Medulla oblongata (tissue), 1 donor: ENCODE data around the gene GNPTAB.

Source experiments
- DNase-seq: peaks from one replicate; pipeline ENCODE4 v3.0.0-alpha.2; 2015; ENCODE audit errors: extremely low spot score

GNPTAB gene

DNA sequence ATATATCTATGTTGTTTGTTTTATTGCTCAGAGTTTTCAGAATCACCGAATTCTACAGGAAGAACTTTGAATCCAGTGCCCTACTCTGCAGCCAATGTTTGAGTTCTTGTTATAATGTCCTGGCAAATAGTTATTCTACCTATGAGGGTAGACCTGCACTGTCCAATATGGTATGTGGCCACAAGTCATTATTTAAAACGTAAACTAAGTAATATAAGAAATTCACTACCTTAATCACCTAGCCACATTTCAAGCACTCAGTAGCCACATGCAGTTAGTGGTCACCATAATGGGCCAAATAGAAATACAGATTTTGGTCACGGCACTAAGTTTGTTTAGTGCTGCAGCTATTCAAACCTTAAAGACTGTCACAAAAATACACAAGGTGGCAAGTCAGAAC is 26.4 kb downstream of the GNPTAB start:
- DNase-seq, result no peak

DNA sequence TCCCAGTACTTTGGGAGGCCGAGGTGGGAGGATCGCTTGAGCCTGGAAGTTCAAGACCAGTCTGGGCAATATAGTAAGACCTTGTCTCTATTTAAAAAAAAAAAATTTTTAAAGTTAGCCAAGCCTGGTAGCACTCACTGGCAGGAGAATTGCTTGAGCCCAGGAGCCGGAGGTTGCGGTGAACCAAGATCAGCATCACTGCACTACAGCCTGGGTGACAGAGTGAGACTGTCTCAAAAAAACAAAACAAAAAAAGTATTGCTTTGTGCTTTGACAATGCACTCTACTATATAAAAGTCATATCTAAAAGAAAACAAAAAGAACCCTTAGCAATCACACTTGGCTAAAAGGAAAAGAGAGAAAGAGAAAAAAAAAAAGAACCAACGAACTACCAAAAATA is 26.8 kb downstream of the GNPTAB start:
- DNase-seq, result no peak

DNA sequence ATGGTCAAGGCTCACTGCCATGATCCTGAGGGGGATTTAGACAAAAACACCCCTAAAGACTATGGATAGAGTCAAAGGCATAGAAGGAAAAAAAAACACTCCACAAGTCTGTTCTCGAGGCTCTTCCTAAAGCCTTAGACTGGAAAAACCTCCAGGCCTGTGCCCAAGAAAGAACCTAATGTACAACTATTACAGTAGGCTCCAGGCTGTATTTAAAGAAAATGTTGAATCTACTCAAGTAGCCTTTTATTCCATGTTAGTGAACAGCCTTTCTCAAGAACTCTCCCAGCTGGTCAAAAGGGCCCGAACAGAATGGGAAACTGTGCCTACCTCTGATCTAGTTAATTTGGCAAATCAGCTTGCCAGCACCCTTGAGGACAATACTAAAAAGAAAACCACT is 28.3 kb downstream of the GNPTAB start:
- DNase-seq, result no peak

DNA sequence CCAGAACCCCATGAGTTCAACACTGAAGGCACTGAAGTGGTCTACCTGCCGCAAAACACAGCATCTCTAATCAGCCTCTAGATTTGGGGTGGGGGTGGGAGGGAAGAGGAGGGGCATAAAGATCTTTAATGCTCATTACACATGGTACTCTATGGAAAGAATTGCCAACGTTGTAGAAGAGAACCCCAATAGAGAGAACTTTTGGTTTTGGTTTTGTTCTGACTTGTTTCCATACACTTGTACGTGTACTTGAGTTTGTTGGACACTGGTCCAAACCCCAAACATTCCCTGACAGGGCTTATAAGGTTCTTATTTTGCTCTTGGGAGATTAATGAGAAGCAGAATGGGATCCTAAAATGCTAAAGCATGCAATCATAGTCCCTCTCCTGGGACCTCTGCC is 31.0 kb downstream of the GNPTAB start:
- no peak for DNase-seq

DNA sequence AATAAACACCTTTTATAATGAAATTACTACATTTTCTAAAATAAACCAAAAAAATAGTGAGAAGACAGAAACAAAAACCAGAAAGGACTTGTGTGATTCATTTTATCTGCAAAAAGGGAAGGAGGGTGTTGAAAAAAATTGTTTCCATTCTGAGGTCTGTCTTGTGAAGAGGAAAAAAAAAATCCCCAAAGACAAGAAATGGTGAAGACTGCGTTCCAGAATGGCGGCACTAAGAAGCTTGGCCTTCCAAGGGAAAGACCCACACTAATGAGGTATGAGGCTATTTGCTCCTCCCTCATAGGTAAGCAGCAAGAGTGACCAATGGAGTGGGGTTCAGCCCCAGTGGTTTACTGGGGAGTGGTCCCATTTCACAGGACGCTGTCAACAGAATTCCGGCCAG is 35.0 kb downstream of the GNPTAB start:
- DNase-seq, result no peak

DNA sequence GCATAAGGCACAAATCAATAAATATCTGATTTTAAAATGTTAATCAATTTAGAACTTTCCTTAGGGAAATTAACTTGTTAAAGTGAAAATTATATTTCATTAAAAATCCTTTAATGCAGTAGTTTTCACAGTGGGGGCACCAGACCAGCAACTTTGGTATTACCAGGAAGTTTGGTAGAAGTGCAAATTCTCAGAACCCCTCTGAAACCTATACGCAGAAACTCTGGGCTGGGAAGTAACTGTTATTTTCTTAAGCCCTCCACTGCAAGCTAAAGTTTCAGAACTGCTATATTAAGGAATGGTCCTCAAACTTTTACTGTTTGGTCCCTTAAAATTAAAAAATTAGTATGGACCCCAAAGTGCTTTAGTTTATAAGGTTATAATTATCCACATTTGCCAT is 35.7 kb downstream of the GNPTAB start:
- no peak for DNase-seq

DNA sequence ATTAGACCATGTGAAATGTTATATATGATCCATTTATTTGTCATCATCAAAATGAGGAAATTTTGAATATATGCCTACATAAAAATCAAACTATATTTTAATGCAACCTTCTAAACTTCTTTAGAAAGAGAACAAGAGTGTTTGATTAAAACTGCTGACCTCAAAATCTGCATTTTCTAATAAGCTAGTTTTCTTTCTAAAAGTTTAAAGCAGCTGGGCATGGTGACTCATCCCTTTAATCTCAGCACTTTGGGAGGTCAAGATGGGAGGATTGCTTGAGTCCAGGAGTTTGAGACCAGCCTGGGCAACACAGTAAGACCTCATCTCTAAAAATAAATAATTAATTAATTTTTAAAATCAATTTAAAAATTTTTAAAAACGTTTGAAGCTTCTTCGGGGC is 36.2 kb downstream of the GNPTAB start:
- DNase-seq, result no peak

DNA sequence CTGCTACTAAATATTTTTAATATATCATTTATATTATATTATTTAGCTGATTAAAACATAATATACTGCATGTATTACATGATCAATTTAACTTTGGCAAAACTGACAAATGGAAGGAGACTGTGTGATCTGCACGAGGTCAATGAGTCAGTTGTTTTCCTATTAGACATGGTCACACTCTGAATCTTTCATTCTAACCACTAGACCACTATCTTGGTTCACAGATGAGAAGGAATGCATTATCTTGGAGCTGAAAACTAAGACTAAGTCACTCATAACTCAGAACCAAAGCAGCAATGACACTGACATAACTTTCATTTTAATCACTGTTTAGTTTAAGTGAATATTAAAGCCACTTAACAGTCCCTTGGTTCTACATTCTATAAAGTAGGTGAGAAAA is 37.4 kb downstream of the GNPTAB start:
- DNase-seq, result no peak

DNA sequence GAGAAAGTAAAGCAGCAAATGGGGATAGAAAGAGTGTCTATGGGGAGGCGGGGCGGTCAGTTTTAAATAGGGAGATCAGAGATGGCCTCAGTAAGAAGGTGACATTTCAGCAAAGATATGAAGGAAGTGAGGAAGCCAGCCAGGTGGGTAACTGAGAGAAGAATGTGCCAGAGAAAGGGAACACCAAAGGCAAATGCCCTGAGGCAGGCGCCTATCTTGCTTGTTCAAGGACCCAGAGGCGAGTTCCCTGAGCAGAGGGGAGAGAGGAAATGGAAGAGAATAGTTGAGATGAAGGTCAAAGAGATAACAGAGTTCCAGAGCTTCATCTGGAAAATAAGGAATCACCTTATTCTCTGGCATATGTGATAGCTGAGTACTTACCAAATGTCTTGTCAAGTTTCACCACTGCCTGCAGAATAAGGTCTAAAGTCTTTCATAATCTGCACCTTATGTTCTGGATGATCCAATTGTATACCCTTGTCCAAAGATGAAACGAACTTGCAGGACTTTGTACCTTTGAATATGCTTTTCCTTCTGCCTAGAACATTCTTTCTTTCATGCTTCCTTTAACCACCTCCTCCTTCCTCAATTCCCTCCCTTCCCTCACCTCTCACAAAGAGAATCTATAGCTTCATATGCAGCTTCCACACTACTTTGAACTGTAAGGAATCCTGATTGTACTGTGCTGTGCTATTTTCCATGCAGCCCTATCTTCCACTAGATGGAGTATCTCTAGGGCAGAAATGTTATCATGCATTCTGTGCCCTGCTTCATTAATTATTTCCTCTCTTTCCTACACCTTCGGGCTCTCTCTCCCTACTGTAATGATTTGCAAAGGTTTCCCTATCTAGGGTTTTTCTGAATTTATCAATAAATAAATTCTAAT is 38.5 kb downstream of the GNPTAB start:
- no peak for DNase-seq

DNA sequence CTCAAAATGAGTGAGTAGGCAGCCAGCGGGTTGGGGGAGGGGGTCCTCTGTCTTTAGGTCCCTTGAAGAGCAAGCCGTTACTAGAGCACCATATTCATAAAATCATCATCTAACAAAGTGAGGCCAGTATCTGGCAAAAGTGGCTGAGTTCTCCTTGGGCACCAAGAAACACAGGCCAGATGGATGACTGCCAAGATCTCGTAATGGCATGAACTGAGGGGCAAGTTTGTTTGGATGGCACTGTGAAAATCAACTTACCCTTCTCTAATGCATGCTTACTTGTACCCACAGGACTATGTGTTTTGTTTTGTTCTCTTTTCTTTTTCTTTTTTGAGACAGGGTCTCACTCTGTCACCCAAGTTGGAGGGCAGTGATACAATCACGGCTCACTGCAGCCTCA is 41.6 kb downstream of the GNPTAB start:
- DNase-seq, result peak; percentile 27

DNA sequence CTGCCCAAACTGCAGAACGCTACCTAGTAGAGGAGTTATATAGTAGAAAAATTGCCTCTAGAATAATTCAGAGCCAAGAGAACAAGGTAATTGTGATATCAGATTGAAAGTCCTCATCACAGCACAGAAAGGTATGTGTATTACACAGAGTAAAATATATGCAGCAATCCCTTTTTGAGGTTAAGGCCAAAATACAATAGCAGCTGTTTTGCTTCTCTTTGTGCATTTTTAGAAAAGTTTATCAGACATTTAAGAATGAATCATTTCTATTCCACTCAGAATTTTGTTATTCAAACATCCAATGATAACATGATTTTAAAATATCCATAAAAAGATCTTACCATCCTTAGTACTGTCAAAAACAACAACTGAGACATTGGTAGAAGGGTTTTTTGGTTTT is 45.1 kb downstream of the GNPTAB start:
- DNase-seq, result no peak

DNA sequence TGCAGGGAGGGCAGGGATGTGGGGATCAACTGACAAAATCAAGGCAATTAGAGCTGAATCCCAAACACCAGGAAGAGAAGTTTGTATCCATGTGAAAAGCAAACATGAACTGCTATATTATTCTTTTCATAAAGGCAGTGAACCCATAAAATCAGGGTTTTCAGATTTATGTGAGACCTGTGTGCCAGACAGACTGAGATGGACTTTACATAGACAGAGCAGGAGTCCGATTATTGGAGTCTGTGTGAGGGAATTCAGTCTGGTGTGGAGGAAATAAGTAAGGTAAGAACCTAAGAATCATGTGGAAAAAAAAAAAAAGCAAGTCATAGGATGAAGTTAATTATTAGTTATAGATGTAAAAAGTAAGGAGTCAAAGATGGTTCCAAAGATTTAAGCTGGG is 46.4 kb downstream of the GNPTAB start:
- DNase-seq, result no peak

DNA sequence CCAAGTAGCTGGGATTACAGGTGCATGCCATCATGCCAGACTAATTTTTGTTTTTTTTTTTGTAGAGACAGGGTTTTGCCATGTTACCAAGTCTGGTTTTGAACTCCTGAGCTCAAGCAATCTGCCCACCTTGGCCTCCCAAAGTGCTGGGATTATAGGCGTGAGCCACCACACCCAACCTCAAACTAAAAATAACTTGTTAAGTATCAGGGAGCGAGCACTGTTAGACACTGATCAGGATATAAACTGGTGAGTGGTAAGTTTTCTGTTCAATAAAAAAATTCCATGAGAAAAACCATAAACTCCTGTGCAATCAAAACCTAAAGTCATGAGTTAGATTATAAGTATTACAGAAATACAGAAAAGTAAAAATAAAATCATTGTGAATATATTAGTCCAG is 46.9 kb downstream of the GNPTAB start:
- no peak for DNase-seq

DNA sequence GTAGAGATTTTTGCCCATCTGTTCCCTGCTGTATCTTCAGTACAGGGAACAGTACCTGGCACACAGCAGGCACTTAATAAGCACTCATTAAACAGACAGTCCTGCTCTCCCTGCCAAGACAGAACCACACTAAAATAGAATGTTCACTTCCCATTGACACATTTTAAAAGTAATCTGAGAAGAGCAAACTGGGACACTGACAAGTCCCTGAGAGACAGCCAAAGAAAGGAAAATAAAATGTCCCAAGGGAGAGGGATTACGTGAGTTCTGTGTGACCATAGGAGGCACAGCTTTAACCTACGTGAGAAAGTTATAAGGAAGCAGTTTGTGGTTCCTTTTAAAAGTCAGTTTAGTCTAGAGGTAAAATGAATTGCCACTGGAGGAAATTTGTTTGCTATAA is 47.6 kb downstream of the GNPTAB start:
- DNase-seq, result no peak

DNA sequence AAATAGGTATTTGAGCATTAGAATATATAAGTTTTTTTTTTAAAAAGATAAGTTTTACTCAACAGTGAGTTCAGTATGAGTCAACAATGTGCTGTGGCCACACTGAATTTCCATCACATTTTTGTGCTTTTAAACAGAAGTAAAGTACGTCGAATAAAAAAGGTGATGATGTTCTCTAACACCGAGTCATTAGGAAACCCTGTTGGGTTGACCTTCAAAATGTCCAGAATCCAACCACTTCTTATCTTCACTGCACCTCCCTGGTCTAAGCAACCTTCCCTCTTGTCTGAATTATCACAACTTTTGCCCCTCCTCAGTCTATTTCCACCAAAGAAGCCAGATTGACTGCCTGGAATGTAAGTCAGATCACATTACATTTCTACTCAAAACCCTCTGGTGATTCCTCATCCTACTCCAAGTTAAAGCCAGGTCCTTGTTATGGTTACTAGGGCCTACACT is 48.5 kb downstream of the GNPTAB start:
- DNase-seq, result no peak

DNA sequence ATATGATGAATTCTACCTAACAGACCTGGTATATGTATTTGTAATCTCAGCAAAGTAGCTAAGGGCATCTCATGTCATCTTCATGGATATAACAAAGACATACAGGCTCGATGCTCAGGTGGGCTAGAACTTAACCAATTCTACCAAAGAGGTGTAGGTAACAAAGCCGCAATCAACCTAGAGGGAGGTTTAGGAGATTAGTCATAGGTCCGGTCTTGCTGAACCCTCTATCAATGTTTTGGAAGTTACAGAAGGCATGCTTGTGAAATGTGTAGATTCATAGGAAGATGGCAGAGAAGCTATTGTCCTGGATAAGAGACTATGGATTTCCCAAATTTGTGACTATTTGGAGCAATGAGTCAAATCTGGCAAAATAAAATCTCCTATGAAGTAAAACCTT is 48.9 kb downstream of the GNPTAB start:
- DNase-seq, result no peak

DNA sequence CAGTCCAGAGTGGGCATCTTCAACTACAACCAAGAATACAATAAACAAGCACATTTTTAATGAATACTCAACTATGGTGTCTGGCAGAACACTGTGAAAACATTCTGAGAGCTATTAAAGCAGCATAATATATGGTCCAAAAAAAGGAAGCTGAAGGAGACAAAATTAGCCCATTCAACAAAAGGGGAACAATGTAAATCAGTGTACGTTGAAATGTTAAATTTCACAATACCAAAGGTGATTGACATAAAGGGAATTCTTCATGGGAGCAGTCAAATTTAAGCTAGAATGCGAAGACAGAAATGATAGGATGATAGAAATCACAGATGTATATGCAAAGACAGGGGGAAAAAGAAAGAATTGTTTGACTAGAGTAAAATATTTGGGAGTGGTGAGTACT is 50.2 kb downstream of the GNPTAB start:
- DNase-seq, result no peak

DNA sequence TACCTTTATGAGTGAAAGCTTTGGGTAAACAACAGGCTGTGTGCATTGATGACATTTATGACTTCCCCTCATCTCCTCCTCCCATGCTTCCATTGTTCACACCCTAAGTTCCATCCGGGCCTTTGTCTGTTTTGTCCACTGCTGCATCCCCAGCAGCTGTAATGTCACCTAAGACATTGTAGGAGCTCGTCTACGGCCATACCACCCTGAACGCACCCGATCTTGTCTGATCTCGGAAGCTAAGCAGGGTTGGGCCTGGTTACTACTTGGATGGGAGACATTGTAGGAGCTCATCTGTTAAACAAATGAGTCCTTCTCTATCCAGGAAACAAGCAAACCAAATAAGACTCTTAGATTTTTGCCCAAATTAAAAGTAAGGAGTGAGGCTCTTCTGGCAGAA is 51.1 kb downstream of the GNPTAB start:
- no peak for DNase-seq

DNA sequence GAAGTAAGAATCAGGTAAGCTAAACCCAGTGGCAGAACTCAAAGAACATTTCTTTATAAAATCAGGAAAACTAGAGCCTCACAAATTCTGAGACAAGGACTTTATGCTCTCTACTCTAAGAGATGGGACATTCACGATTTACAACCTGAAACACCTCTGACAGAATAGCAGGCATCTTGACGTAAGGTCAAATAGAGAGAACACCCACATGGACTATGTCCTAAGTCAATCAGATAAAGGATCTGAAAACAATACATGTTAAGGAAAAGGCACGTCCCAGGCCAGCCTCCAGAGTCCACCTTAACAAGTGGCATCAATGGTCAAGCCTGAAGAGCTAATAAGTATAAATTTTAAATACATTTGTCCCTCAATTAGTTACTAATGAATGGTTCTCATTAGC is 51.6 kb downstream of the GNPTAB start:
- DNase-seq, result no peak

DNA sequence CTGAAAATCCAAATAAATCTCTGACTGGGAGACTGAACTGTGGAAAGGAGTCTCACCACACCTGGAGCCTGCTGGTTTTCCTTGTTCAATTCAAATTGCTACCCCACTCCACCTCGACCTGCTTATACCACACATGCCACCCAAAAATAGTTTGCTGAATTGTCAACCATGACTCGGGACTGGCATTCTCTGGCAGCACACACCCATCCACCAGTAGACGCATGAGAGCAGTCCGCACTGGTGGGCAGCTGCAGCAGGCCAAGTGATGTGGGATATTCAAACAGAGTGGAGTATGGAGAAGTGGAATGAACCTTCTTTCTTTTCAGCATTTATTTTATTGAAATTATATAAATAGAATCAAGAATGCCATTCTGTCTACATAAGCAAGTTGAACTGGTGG is 52.8 kb downstream of the GNPTAB start:
- DNase-seq, result no peak

DNA sequence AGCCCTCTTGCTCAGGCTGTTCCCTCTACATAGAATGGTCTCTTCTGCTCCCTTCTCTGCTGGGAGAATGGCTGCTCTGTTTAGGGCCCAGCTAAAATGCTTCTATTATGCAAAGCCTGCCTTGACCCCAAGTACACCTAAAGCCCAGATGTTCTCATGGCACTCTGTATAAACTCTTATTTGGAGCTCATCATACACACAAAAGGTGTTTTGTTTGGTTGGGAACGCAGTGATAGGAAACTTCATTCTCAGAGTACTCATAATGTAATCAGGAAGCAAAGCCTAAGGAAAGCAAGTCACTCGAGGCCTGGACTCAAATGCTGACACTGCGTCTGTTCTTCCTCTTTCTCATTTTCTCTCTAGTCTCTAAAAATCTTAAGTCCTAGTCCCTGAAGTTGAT is 53.3 kb downstream of the GNPTAB start:
- DNase-seq, result peak; percentile 75

DNA sequence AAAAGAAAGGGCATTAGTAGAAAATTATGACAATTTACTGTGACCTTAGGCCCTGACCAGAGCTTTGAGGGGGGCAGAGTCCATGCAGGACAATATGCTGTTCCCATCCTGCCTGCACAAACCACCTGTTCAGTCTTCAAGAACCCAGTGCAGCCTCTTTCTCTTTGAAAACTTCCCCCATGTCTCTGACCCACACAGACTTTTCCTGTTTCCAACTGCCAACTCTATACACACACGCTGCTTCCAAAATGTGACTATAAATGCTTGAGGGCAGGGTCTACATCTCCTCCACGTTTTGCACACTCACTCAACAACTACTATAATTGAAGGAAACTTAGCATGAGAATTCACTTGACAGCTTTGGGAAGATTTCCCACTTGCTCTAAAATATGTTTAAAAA is 54.9 kb downstream of the GNPTAB start:
- no peak for DNase-seq

DNA sequence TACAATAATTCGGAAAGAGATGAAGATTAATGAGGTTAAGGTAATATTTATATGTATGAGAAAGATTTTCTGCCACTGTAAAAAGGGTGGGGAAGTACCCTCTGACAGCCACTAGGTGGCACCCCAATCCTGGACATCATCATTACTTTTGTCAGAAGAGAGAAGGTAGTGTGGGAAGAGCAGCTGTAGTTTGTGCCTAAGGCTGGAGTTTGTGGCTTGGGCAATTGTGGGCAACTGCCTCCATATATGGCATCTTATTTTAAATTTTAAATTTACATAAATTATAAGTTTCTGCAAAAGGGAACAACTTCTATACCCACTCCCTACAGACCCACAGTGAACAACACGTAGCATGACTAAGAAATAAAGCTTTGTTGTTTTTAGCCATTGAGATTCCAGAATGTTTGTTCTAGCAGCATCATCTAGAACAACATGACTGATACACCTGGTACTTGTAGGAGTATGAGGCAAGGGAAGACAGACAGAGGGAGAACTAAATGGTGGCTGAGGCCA is 57.1 kb downstream of the GNPTAB start:
- peak; percentile 89 for DNase-seq
